PC-3 (cell line): Measurements from ENCODE around the gene CUL4A. TPM values are rescaled to one million over a fixed set of nuclear protein-coding genes. Genes with fewer than 3 reads are reported as not detected.

Experiments used
- ATAC-seq: fragments of 200-7000 bp; cut with Tn5 transposase; 2 replicates; pipeline ENCODE4 v1.9.1; 2020; ENCODE audit warnings: mild to moderate bottlenecking, moderate library complexity
- BruUV-seq: library from RNA; stranded (reverse); fragments of 400-500 nt; replicated peaks from 2 replicates; lab custom pipeline; 2021; lab: Mats Ljungman, UMichigan
- CTCF ChIA-PET: fragments of 300-600 bp; sonication (Branson Sonifier 250); formaldehyde crosslinking; loops from one replicate; lab custom pipeline; 2022; ENCODE audit warnings: antibody characterized with exemption; lab: Charles Lee
- POLR2A ChIA-PET: fragments of 300-600 bp; sonication (Branson Sonifier 250); formaldehyde crosslinking; loops from one replicate; lab custom pipeline; 2022; ENCODE audit warnings: antibody characterized with exemption; ENCODE audit not compliant: unreplicated experiment; lab: Charles Lee
- DNase-seq: peaks from one replicate; pipeline ENCODE4 v3.0.0-alpha.2; 2015
- H2AFZ ChIP-seq: fragments of 300-600 bp; sonication (generic); 2 replicates; pipeline ENCODE4 v1.6.0; 2016; ENCODE audit warnings: antibody characterized with exemption, low read length
- H3F3A ChIP-seq: fragments of 300-600 bp; sonication (generic); one replicate; pipeline ENCODE4 v1.6.0; 2017; ENCODE audit warnings: antibody characterized with exemption, low read length, control low read depth, mild to moderate bottlenecking; ENCODE audit not compliant: unreplicated experiment
- H3K27ac ChIP-seq: fragments of 300-600 bp; sonication (generic); 2 replicates; pipeline ENCODE4 v1.5.1; 2016; ENCODE audit warnings: mild to moderate bottlenecking, low read length
- H3K27me3 ChIP-seq: fragments of 300-600 bp; sonication (generic); 2 replicates; pipeline ENCODE4 v1.6.1; 2016; ENCODE audit warnings: low read length, mixed read lengths
- H3K36me3 ChIP-seq: fragments of 300-600 bp; sonication (generic); 2 replicates; pipeline ENCODE4 v1.6.1; 2016; ENCODE audit warnings: low read depth, mixed run types, low read length, mixed read lengths
- H3K4me1 ChIP-seq: fragments of 300-600 bp; sonication (generic); 2 replicates; pipeline ENCODE4 v1.5.1; 2016; ENCODE audit warnings: low read length; ENCODE audit not compliant: insufficient read depth
- H3K4me2 ChIP-seq: fragments of 300-600 bp; sonication (generic); 2 replicates; pipeline ENCODE4 v1.6.0; 2016; ENCODE audit warnings: low read length
- H3K4me3 ChIP-seq: fragments of 300-600 bp; sonication (generic); 2 replicates; pipeline ENCODE4 v1.5.1; 2016; ENCODE audit warnings: mild to moderate bottlenecking, low read length, mixed read lengths
- H3K79me2 ChIP-seq: fragments of 300-600 bp; sonication (generic); 2 replicates; pipeline ENCODE4 v1.6.1; 2017; ENCODE audit warnings: low read length, mixed read lengths
- H3K9ac ChIP-seq: fragments of 300-600 bp; sonication (generic); 2 replicates; pipeline ENCODE4 v1.6.0; 2016; ENCODE audit warnings: mild to moderate bottlenecking, low read length
- H3K9me2 ChIP-seq: fragments of 300-600 bp; sonication (generic); replicated peaks from 2 replicates; pipeline ENCODE4 v1.6.1; 2016; ENCODE audit warnings: mixed run types, low read length, mixed read lengths
- H3K9me3 ChIP-seq: fragments of 300-600 bp; sonication (generic); 2 replicates; pipeline ENCODE4 v1.6.1; 2016; ENCODE audit warnings: low read length, mixed read lengths
- H4K20me1 ChIP-seq: fragments of 300-600 bp; sonication (generic); 2 replicates; pipeline ENCODE4 v1.6.1; 2016; ENCODE audit warnings: low read length, mixed read lengths
- CTCF ChIP-seq: fragments of 300-600 bp; sonication (generic); conservative IDR thresholded peaks from 2 replicates; pipeline ENCODE4 v1.5.1; 2017; ENCODE audit warnings: antibody characterized with exemption, low read depth, mild to moderate bottlenecking, low read length
- EZH2 ChIP-seq: fragments of 300-600 bp; sonication (generic); IDR thresholded peaks from one replicate; pipeline ENCODE4 v1.6.1; 2017; ENCODE audit warnings: antibody characterized with exemption, mild to moderate bottlenecking, low read length; ENCODE audit not compliant: unreplicated experiment
- EZH2phosphoT487 ChIP-seq: fragments of 300-600 bp; sonication (generic); IDR thresholded peaks from 2 replicates; pipeline ENCODE4 v1.6.1; 2018; ENCODE audit warnings: mild to moderate bottlenecking, antibody characterized with exemption, low read length, borderline replicate concordance
- intact Hi-C: fragments of 100-400 bp; cut with micrococcal nuclease; formaldehyde crosslinking; loops from 2 replicates; pipeline ENCODE4 v1.9.0; 2023
- total RNA-seq: library from RNA; depleted of rRNA; stranded (reverse); fragments of >200 nt; gene quantifications from 2 replicates; pipeline ENCODE4 v1.2.3, GENCODE V29; 2014

The CUL4A gene
- total RNA-seq, 1 experiment from 2014 or later = 82.4 TPM

- no peaks in the 10 kb centered on the region for H3K9me3 ChIP-seq
- no peak overlapping the region for H3K27ac ChIP-seq
- H3F3A ChIP-seq = no peaks in the 10 kb centered on the region
- TF ChIP-seq CTCF = no peak
- TF ChIP-seq EZH2phosphoT487 = no peak
- no peak for TF ChIP-seq EZH2
- no peak overlapping the region for H3K4me2 ChIP-seq
- no peaks in the 10 kb centered on the region for H3K9me2 ChIP-seq
- no TSS peak for BruUV-seq
- no peaks in the 10 kb centered on the region for H3K4me1 ChIP-seq
- no peaks in the 10 kb centered on the region for H3K79me2 ChIP-seq
- no peak overlapping the region for H2AFZ ChIP-seq
- no peak overlapping the region for H3K4me3 ChIP-seq
- ChIA-PET POLR2A (no interaction called here), CTCF (no interaction called here)
- no peaks in the 10 kb centered on the region for H3K36me3 ChIP-seq
- intact Hi-C loops = no loop called here
- ATAC-seq (no peak), DNase-seq (no peak)
- no peaks in the 10 kb centered on the region for H3K27me3 ChIP-seq
- H3K9ac ChIP-seq = no peak overlapping the region
- no peaks in the 10 kb centered on the region for H4K20me1 ChIP-seq
These were observed 58.4 kb downstream of the CUL4A start for GRCh38 chr13:113267642-113268405.

DNA sequence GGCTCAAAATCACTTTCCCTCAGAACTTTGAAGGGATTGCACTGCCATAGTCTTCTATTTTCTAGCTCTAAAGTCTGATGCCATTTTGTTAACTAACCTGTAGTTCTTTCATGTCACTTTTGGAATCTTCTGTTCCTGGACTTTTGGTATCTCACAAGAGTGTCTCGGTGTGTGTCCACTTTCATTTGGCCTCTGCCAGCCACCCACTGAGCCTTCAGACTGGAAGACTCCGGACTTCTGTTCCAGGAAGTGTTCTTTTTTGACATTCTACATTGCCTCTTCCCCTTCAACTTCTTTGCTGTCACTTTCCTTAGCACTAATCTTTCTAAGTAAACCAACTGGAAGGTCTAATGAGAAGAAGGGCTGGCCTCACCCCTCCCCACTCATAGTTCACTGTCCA is 62.6 kb downstream of the CUL4A start:
- intact Hi-C loops = no loop called here
- Histone ChIP-seq H3K79me2 (no peaks in the 10 kb centered on the region), H3K9me2 (no peaks in the 10 kb centered on the region), H3K27ac (no peak overlapping the region), H3F3A (no peaks in the 10 kb centered on the region), H2AFZ (no peak overlapping the region), H3K9ac (no peak overlapping the region), H3K27me3 (no peaks in the 10 kb centered on the region), H3K36me3 (no peaks in the 10 kb centered on the region), H3K9me3 (no peaks in the 10 kb centered on the region), H3K4me3 (no peak overlapping the region), H3K4me1 (peaks cover 7% of the 10 kb centered on the region; the same call in 1 of the 2 replicates), H3K4me2 (no peak overlapping the region), H4K20me1 (no peaks in the 10 kb centered on the region)
- TF ChIP-seq CTCF = no peak
- no peak for TF ChIP-seq EZH2phosphoT487
- TF ChIP-seq EZH2 = no peak
- CTCF ChIA-PET = no interaction called here
- ATAC-seq = no peak
- POLR2A ChIA-PET = no interaction called here
- DNase-seq = no peak
- BruUV-seq = no TSS peak

GRCh38 chr13:113272701-113273181 is 63.3 kb downstream of the CUL4A start:
- Histone ChIP-seq H3K4me3 (no peak overlapping the region), H3K4me2 (no peak overlapping the region), H3K9me3 (no peaks in the 10 kb centered on the region), H2AFZ (no peak overlapping the region), H3K27ac (no peak overlapping the region), H3K79me2 (no peaks in the 10 kb centered on the region), H3K9ac (no peak overlapping the region), H3K27me3 (no peaks in the 10 kb centered on the region), H3K4me1 (peaks cover 7% of the 10 kb centered on the region; the same call in 1 of the 2 replicates), H3K36me3 (no peaks in the 10 kb centered on the region), H3K9me2 (no peaks in the 10 kb centered on the region), H4K20me1 (no peaks in the 10 kb centered on the region), H3F3A (no peaks in the 10 kb centered on the region)
- intact Hi-C loops = no loop called here
- CTCF ChIA-PET = no interaction called here
- TF ChIP-seq CTCF (no peak), EZH2 (no peak), EZH2phosphoT487 (no peak)
- ATAC-seq (no peak), DNase-seq (no peak)
- BruUV-seq = no TSS peak
- POLR2A ChIA-PET = no interaction called here
